GM12878 (cell line): ENCODE results near the gene KBTBD2.

Source experiments
- CHD4 ChIP-seq: fragments of 200-600 bp; sonication (generic); IDR thresholded peaks from 2 replicates; pipeline ENCODE4 v1.6.1; 2016; ENCODE audit warnings: mild to moderate bottlenecking
- ETV6 ChIP-seq, 2 experiments: fragments of 450-650 bp in 1 of 2; IDR thresholded peaks in 1 of 2; conservative IDR thresholded peaks in 1 of 2; 2 replicates each; pipeline ENCODE4 v1.6.1; 2014; ENCODE audit warnings: antibody characterized with exemption in 1 of 2, borderline replicate concordance in 1 of 2, low read depth in 1 of 2, mild to moderate bottlenecking in 1 of 2, moderate library complexity in 1 of 2
- EZH2 ChIP-seq: IDR thresholded peaks from 2 replicates; pipeline ENCODE4 v1.6.1; 2012; ENCODE audit warnings: low read depth, mild to moderate bottlenecking, control low read depth, inconsistent platforms, low read length, borderline replicate concordance; ENCODE audit not compliant: control insufficient read depth
- PML ChIP-seq: IDR thresholded peaks from 2 replicates; pipeline ENCODE4 v1.6.1; 2012; ENCODE audit warnings: low read length, inconsistent platforms
- POLR2A ChIP-seq: IDR thresholded peaks from 2 replicates; pipeline ENCODE4 v1.6.1; 2011; ENCODE audit warnings: low read depth, mild to moderate bottlenecking, low read length
- PRDM15 ChIP-seq: fragments of 450-650 bp; formaldehyde crosslinking; IDR thresholded peaks from 2 replicates; pipeline ENCODE4 v1.4.0; 2020; ENCODE audit warnings: mild to moderate bottlenecking, moderate library complexity
- RFX5 ChIP-seq: IDR thresholded peaks from 2 replicates; pipeline ENCODE4 v1.6.1; 2011; ENCODE audit warnings: low read depth, low read length, improper control_type of control experiment
- SP1 ChIP-seq: IDR thresholded peaks from one replicate; pipeline ENCODE4 v1.6.1; 2011; ENCODE audit warnings: low read depth, low read length
- SRF ChIP-seq, 2 experiments: IDR thresholded peaks; 2 replicates each; pipeline ENCODE4 v1.6.1; 2011; ENCODE audit warnings: low read depth in 2 of 2, low read length in 2 of 2, mild to moderate bottlenecking in 1 of 2, moderate library complexity in 1 of 2
- SUZ12 ChIP-seq: fragments of 200-600 bp; sonication (generic); IDR thresholded peaks from one replicate; pipeline ENCODE4 v1.6.1; 2018; ENCODE audit warnings: antibody characterized with exemption, mild to moderate bottlenecking; ENCODE audit not compliant: unreplicated experiment
- TF ChIP-seq, protein P1 (sequence below), 3 experiments: IDR thresholded peaks in 2 of 3; conservative IDR thresholded peaks in 1 of 3; 2 replicates each; pipeline ENCODE4 v1.5.1; 2011; ENCODE audit warnings: low read depth in 3 of 3, low read length in 3 of 3, mild to moderate bottlenecking in 3 of 3, control low read depth in 2 of 3, moderate library complexity in 2 of 3, inconsistent platforms in 1 of 3, mixed read lengths in 1 of 3; ENCODE audit not compliant: control insufficient read depth in 2 of 3, insufficient read depth in 1 of 3; ENCODE audit errors: extremely low read depth in 1 of 3

DNA sequence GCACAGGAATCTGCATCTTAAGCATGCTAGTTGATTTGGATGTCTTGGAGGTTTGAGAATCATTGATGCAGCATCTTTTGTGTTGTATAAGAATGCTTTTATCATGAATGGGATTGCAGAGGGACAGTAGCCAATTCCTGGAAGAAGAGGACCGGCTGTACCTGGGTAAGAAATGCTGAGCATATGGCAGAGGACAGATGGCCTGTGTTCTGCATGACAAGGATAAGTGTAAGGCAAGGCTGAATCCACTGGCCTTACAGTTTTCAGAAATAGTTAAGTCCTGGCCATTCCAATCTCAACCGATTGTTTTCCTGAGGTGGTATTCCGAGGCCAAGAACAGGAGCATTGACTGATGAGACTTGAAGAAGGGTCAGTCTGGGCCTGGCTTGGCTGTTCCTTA, 24.4 kb upstream of the KBTBD2 start:
- no peak for TF ChIP-seq RFX5
- TF ChIP-seq, protein P1, sequence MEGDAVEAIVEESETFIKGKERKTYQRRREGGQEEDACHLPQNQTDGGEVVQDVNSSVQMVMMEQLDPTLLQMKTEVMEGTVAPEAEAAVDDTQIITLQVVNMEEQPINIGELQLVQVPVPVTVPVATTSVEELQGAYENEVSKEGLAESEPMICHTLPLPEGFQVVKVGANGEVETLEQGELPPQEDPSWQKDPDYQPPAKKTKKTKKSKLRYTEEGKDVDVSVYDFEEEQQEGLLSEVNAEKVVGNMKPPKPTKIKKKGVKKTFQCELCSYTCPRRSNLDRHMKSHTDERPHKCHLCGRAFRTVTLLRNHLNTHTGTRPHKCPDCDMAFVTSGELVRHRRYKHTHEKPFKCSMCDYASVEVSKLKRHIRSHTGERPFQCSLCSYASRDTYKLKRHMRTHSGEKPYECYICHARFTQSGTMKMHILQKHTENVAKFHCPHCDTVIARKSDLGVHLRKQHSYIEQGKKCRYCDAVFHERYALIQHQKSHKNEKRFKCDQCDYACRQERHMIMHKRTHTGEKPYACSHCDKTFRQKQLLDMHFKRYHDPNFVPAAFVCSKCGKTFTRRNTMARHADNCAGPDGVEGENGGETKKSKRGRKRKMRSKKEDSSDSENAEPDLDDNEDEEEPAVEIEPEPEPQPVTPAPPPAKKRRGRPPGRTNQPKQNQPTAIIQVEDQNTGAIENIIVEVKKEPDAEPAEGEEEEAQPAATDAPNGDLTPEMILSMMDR (IDR thresholded peaks at IDR 0.05 in 2 of 3, conservative IDR thresholded peaks at IDR 0.05 in 1 of 3; ENCODE audit: control insufficient read depth in 2 of 3, extremely low read depth in 1 of 3, insufficient read depth in 1 of 3, low read depth in 3 of 3, low read length in 3 of 3) = no peak
- TF ChIP-seq SP1 = no peak
- TF ChIP-seq PRDM15 = no peak
- no peak for TF ChIP-seq ETV6 (conservative IDR thresholded peaks at IDR 0.05 in 1 of 2, IDR thresholded peaks at IDR 0.05 in 1 of 2; ENCODE audit: borderline replicate concordance in 1 of 2, low read depth in 1 of 2)
- TF ChIP-seq PML = no peak
- no peak for TF ChIP-seq SRF (IDR thresholded peaks at IDR 0.05; ENCODE audit: low read depth in 2 of 2, low read length in 2 of 2)
- no peak for TF ChIP-seq CHD4
- no peak for TF ChIP-seq POLR2A
- TF ChIP-seq SUZ12 = no peak
- no peak for TF ChIP-seq EZH2
